Muscle of back (tissue), 11 donors: ENCODE results near the gene MYO15A. TPM values are rescaled to one million over a fixed set of nuclear protein-coding genes. Genes with fewer than 3 reads are reported as not detected.

Experiments used
- DNase-seq, 3 donors: peaks; one replicate each; pipeline versions ENCODE4 v3.0.0 to v3.0.0-alpha.2; 2013
- polyA plus RNA-seq, 10 donors: library from polyadenylated mRNA; unstranded; fragments of 120-200 nt; gene quantifications; one replicate each; pipeline ENCODE4 v1.2.1, GENCODE V29; 2013; ENCODE audit not compliant: insufficient read length in 10 of 10

The MYO15A gene
- polyA plus RNA-seq, 10 donors: 0.72 to 2.0 (median 1.1) TPM

DNA sequence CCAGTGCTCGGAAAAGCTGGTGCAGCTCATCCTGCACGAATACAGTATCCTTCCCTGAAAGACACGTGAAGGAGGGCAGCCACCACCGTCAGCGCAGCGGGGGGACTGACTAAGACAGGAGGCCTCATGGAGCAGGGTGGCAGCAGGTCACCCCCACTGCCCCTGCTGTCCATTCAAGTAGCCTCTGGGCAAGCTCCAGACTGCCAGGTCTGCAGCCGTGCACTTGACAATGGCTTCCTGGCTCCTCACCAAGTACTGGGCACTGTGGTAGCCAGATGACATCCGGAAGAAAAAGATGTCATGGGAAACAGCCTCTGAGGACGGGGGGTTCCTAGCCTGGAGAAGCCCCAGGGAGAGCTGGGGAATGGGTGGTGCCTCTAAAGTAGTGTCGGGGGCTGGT, 7.9 kb upstream of the MYO15A start:
- no peak for DNase-seq

- DNase-seq: no peak
Measured at GRCh38 chr17:18101828-18102227, 6.7 kb upstream of the MYO15A start.

- no peak for DNase-seq
Measured at GRCh38 chr17:18102640-18103039, 5.9 kb upstream of the MYO15A start.

DNA sequence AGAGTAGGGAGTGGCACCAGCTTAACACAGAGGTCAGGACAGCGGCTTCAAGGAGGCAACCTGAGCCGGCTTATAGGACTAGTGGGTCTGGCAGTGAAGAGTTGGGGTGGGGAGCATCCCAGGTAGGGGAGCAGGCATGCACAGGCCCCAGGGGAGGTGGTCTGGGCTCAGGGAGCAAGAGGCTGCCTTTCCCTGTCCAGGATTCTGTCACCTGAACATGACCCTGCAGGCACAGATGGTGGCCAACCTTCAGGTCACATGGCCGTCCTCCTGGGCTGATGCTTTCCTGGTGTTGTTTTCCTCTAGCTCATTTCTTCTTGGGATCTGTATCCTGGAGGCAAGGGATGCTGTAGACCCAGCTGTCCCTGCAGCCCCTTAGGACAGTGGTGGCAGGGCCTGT, 3.5 kb upstream of the MYO15A start:
- DNase-seq: no peak

- no peak for DNase-seq
Measured at GRCh38 chr17:18105595-18105994, 3.0 kb upstream of the MYO15A start.

DNA sequence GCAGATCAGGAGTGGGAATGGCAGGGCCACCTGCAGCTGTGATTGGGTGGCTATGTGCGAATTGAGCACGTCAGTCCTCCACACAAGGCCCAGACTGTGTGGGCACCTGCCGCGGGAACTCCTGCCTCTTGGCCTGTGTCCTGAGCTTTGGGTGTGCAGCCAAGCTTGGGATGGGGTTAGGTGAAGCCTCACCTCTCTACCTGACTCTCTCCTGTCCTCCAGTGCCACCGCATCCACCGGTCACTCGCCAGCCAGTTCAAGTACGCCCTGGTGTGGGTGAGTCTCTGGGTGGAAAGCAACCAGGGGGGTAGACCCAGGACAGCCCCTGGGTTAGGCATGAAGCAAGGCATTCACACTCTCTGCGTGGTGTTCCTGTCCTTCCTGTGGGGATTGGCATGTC, 2.3 kb upstream of the MYO15A start:
- no peak for DNase-seq

GRCh38 chr17:18107061-18107790, 1.3 kb upstream of the MYO15A start:
- no peak for DNase-seq

DNA sequence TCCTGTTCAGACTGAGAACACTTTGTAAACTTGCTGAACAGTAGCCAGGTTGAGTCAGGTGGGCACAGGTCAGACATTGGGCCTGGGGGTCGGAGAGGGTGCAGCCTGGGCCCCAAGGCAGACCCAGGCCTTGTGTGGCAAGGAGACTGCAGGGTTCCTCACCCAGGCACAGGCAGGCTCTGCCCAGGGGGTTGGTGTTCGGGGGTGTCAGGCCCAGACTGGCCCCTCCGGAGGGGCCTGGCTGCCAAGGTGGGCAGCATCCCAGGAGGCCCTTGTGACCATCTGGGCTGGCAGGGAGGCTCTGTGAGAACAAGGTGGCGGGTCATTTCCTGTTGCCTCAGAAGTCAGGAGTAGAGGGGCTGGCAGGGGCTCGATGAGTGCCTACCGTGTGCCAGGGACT, 585 bp upstream of the MYO15A start:
- no peak for DNase-seq

DNA sequence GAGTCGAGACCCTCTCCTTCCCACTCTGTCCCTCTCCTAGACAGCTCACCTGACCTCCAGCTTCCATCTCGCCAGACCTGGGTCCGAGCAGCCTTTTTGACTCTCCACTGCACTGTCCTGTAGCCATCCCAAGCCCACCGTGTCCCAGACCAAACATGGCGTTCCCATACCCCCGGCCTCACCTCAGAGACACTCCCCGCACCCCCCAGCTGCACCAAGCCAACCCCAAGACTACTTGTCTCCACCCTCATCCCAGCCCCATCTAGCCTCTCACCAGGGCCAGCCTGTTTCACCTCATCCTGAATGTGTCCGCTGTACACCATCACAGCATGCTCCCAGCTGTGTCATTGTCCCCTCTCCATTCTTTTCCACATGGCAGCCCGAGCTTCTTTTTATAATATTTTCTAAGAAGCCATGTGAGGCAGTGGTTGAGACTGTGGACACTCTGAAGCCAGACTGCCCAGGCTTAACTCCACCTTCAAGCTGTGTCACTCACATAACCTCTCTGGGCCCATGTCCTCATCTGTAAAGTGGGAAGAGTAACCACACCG, 1.5 kb downstream of the MYO15A start:
- no peak for DNase-seq

DNA sequence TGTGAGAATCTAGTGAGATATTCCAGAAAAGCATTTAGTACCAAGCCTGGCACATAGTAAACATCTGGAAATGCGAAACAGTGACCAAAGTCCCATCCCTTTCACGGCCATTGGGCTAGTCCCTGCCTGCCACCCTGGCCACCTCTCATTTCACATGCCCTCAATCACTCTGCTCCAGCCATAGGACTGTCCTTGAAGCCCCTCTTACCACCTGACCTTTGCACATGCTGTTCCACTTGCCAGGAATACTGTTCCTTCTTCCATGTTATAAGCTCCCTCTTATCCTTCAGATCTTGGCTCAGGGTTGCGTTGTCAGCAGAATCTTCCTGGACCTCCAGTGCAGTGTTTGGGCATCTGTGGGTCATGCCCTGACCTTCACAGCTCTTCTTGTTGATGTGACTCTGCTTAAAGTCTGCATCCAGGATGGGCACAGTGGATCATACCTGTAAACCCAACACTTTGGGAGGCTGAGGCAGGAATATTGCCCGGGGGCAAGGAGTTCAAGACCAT, 2.1 kb downstream of the MYO15A start:
- DNase-seq: no peak

- DNase-seq: no peak
Measured at GRCh38 chr17:18111330-18111971, 2.9 kb downstream of the MYO15A start.

DNA sequence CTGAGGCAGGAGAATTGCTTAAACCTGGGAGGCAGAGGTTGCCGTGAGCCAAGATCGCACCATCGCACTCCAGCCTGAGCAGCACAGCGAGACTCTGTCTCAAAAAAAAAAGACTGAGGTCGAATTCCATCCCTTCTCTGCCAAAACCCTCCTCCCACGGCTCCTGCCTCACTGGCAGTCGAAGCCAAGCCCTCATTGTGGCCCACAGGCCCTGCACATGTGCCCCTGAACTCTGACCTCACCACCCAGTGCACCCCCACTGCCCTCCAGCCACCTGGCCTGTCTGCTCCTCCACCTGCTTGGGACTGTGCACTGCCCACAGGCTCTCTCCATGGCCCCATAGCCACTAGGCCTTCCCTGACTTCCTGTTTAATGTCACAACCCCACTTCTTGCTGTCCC, 7.0 kb downstream of the MYO15A start:
- DNase-seq: no peak

DNA sequence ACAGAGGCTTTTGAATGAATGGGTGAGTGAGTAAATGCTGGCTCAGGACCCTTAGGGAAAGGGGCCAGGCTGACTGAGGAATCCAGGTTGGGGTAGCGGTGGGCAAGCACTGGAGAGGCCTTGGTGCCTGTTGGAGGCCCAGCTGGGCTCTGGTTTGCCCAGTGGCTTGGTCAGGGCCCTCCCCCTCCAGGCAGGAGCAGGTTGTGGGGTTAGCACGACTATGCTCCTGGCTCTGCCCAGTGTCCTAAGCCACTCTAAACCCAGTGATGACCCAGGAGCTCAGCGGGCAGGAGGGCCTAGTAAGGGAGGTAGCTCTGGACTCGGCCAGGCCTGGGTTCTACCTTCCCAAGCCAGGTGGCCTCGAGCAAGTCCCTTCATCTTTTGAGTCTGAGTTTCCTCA, 7.5 kb downstream of the MYO15A start:
- no peak for DNase-seq

DNA sequence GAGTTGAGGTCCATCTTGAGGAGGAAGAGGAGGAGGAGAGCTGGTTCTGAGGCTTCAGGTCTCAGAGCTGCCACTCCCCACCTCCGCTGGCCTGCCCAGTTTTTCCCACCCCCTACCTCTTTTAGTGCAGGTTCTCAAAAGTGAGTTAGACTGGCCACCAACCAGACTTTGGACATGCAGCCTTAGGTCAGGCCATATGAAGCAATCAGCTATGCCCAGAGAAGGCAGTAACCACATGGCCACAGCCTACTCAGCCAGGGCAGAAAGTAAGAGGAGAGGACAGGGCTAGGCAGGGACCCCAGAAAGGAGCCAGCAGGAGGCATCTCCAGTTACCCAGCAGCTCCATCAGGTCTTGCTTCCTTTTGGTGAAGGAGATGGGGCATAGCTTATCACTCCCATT, 9.0 kb downstream of the MYO15A start:
- no peak for DNase-seq

GRCh38 chr17:18117982-18118975, 9.7 kb downstream of the MYO15A start:
- DNase-seq: no peak

GRCh38 chr17:18119166-18119745, 10.7 kb downstream of the MYO15A start:
- no peak for DNase-seq

DNA sequence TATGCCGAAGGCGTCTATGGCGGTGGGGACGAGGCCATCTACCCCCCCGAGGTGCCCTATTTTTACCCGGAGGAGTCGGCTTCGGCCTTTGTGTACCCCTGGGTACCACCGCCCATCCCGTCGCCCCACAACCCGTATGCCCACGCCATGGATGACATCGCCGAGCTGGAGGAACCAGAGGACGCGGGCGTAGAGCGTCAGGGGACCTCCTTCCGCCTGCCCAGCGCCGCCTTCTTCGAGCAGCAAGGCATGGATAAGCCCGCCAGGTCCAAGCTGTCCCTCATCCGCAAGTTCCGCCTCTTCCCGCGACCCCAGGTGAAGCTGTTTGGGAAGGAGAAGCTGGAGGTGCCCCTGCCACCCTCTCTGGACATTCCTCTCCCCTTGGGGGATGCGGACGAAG, 11.4 kb downstream of the MYO15A start:
- no peak for DNase-seq

- DNase-seq: no peak
Measured at GRCh38 chr17:18120461-18121017, 12.0 kb downstream of the MYO15A start.

GRCh38 chr17:18121144-18121910, 12.8 kb downstream of the MYO15A start:
- no peak for DNase-seq

DNA sequence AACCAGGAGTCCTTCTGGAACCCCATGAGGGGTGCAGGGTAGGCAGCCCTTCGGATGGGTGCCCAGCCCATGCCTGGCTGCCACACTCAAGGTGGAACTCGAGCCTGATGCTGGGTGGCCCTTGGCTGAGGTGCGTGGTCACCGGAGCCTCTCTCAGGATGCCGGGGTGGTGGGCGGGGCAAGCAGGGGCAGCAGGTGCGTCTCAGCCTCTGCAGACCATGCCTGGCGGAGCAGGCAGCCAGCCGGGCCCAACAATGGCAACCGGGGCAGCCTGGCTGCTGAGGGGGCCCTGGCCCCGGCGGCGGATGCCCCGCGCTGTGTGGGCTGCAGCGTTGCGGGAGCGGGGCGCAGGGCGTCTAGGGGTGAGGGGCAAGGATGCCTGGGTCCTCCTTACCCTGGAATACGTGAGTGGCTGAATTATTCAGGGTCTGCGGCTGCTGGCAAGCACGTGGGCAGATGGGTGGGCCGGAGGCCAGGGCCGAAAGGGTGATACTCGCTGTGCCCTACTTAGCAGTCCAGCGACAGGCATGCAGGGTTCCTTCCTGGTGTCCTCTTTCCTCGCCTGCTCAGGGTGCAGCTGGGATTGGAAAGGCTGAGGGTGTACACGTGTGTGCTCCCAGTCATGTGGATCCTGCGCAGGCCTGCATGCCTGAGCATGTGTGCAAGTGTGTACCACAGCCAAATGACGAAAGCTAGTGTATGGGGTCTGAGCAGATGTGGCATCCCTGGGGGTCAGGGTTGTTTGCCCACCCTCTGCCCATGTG, 14.6 kb downstream of the MYO15A start:
- peak in 2 of 3 donors; percentile 15 to 26 for DNase-seq
